SK-N-MC (cell line): ENCODE data around the gene MACF1.

ENCODE experiments used
- EZH2 ChIP-seq: fragments of 200-600 bp; sonication (generic); IDR thresholded peaks from one replicate; pipeline ENCODE4 v1.6.1; 2017; ENCODE audit warnings: antibody characterized with exemption
- FOXP2 ChIP-seq: optimal IDR thresholded peaks from 2 replicates; pipeline ENCODE3; 2011; ENCODE audit warnings: mild to moderate bottlenecking, moderate library complexity; ENCODE audit not compliant: insufficient read depth; ENCODE audit errors: extremely low read length, control extremely low read depth
- POLR2AphosphoS5 ChIP-seq: IDR thresholded peaks from 2 replicates; pipeline ENCODE4 v1.6.1; 2012; ENCODE audit warnings: mild to moderate bottlenecking, low read depth, low read length, borderline replicate concordance

DNA sequence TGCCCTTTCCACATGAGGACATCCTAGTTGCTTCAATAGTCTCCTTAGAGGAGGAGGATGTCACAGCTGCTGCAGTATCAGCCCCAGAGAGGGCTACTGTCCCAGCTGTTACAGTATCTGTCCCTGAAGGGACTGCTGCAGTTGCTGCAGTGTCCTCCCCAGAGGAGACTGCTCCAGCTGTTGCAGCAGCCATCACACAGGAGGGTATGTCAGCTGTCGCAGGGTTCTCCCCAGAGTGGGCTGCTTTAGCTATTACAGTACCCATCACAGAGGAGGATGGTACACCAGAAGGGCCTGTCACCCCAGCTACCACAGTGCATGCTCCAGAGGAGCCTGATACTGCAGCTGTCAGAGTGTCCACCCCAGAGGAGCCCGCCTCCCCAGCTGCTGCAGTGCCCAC, 208.4 kb downstream of the MACF1 start:
- TF ChIP-seq POLR2AphosphoS5 (no peak), EZH2 (no peak), FOXP2 (no peak)
